SK-N-DZ (cell line): ENCODE measurements around the gene BANF1.
A peak's percentile ranks its signal among the peaks of the same experiment; 100 is the strongest.
"Not testable (repeated sequence)": the region's sequence is repeated elsewhere in the genome, so short reads cannot be mapped to it uniquely, and the experiment has no call there.

Source experiments
- DNase-seq: peaks from one replicate; pipeline ENCODE4 v3.0.0-alpha.2; 2015; ENCODE audit warnings: low spot score

Gene BANF1

GRCh38 chr11:66011239-66011784, 9.0 kb downstream of the BANF1 start:
- DNase-seq, result no peak

GRCh38 chr11:66011785-66012303, 9.5 kb downstream of the BANF1 start, which contains the start of gene CST6:
Gene CST6, plus strand, starts transcription at chr11:66012008. Its CDS starts 37 bp downstream, at chr11:66012045.
- no peak for DNase-seq

- no peak for DNase-seq
Observed at GRCh38 chr11:66012371-66012945, 10.2 kb downstream of the BANF1 start.

GRCh38 chr11:66012946-66013761, 10.9 kb downstream of the BANF1 start:
- no peak for DNase-seq

- no peak for DNase-seq
Observed at GRCh38 chr11:66013762-66014100, 11.4 kb downstream of the BANF1 start.

- no peak for DNase-seq
Observed at GRCh38 chr11:66014804-66015453, 12.6 kb downstream of the BANF1 start.

GRCh38 chr11:66015454-66015881, 13.2 kb downstream of the BANF1 start:
- no peak for DNase-seq

GRCh38 chr11:66015936-66016792, 13.9 kb downstream of the BANF1 start:
- DNase-seq, result no peak

GRCh38 chr11:66016793-66017177, 14.5 kb downstream of the BANF1 start:
- no peak for DNase-seq

GRCh38 chr11:66017321-66017720, 15.0 kb downstream of the BANF1 start:
- DNase-seq, result no peak

- DNase-seq, result no peak
Observed at GRCh38 chr11:66020212-66020611, 17.9 kb downstream of the BANF1 start.

GRCh38 chr11:66020618-66021357, 18.5 kb downstream of the BANF1 start:
- DNase-seq, result no peak

GRCh38 chr11:66022401-66023185, 20.3 kb downstream of the BANF1 start:
- peak; percentile 76 for DNase-seq

GRCh38 chr11:66023186-66023440, 20.8 kb downstream of the BANF1 start:
- DNase-seq, result not testable (repeated sequence)

GRCh38 chr11:66026017-66026529, 23.8 kb downstream of the BANF1 start, which contains the start of gene CATSPER1:
Gene CATSPER1, minus strand, starts transcription at chr11:66026479. Its CDS starts 100 bp downstream, at chr11:66026379.
- no peak for DNase-seq

- no peak for DNase-seq
Observed at GRCh38 chr11:66032957-66033735, 30.8 kb downstream of the BANF1 start.

- no peak for DNase-seq
Observed at GRCh38 chr11:66035653-66036333, 33.5 kb downstream of the BANF1 start.

- no peak for DNase-seq
Observed at GRCh38 chr11:66036334-66036710, 34.0 kb downstream of the BANF1 start.
